B cell (primary cell): ENCODE results near the gene PCNX3. TPM values are rescaled to one million over a fixed set of nuclear protein-coding genes. Genes with fewer than 3 reads are reported as not detected.

Experiments
- ATAC-seq: fragments of 200-7000 bp; cut with Tn5 transposase; one replicate; pipeline ENCODE4 v1.10.0; 2021; ENCODE audit warnings: low read depth, mild to moderate bottlenecking, moderate number of reproducible peaks, moderate library complexity
- CTCF ChIA-PET: fragments of 350-600 bp; sonication (Branson Sonifier 250); formaldehyde crosslinking; loops from one replicate; lab custom pipeline; 2021; ENCODE audit warnings: antibody characterized with exemption, inconsistent platforms; lab: Charles Lee
- POLR2A ChIA-PET: fragments of 350-600 bp; sonication (Branson Sonifier 250); formaldehyde crosslinking; loops from one replicate; lab custom pipeline; 2021; ENCODE audit warnings: antibody characterized with exemption; lab: Charles Lee
- DNase-seq: peaks from one replicate; pipeline ENCODE4 v3.0.0; 2013
- H2AFZ ChIP-seq: 2 replicates; pipeline ENCODE4 v1.6.1; 2012; ENCODE audit warnings: mild to moderate bottlenecking, low read depth, low read length; ENCODE audit not compliant: insufficient read depth, poor library complexity, severe bottlenecking
- H3K27ac ChIP-seq, 2 donors: 1 replicate in 1 of 2; 2 replicates in 1 of 2; pipeline ENCODE4 v1.5.1; 2012 to 2013; ENCODE audit warnings: low read length in 2 of 2, mild to moderate bottlenecking in 2 of 2, moderate library complexity in 1 of 2
- H3K27me3 ChIP-seq, 4 experiments: fragments of 200-600 bp in 1 of 4; sonication (generic) in 1 of 4; replicated peaks in 1 of 4; 1 replicate in 2 of 4; 2 replicates in 2 of 4; pipeline versions ENCODE4 v1.6.1 to v1.7.0; 2013 to 2016; ENCODE audit warnings: low read length in 3 of 4, mild to moderate bottlenecking in 2 of 4, mixed read lengths in 1 of 4, moderate library complexity in 1 of 4; ENCODE audit not compliant: insufficient read depth in 4 of 4, control insufficient read depth in 3 of 4; ENCODE audit errors: control extremely low read depth in 1 of 4
- H3K36me3 ChIP-seq, 2 experiments: replicated peaks in 1 of 2; 1 replicate in 1 of 2; 2 replicates in 1 of 2; pipeline versions ENCODE4 v1.6.1 to v1.7.1; 2013; ENCODE audit warnings: low read length in 1 of 2; ENCODE audit not compliant: insufficient read depth in 2 of 2, control insufficient read depth in 1 of 2; ENCODE audit errors: control extremely low read depth in 1 of 2, extremely low read depth in 1 of 2
- H3K4me1 ChIP-seq, 2 donors: fragments of 200-600 bp in 1 of 2; sonication (generic) in 1 of 2; 1 replicate in 1 of 2; 2 replicates in 1 of 2; pipeline versions ENCODE4 v1.5.1 to v1.6.1; 2013 to 2017; ENCODE audit warnings: low read length in 2 of 2; ENCODE audit not compliant: control insufficient read depth in 2 of 2, insufficient read depth in 2 of 2
- H3K4me2 ChIP-seq: replicated peaks from 2 replicates; pipeline ENCODE3; 2012; ENCODE audit warnings: mild to moderate bottlenecking, low read depth, low read length; ENCODE audit not compliant: poor library complexity, severe bottlenecking
- H3K4me3 ChIP-seq, 5 experiments: fragments of 200-600 bp in 1 of 5; sonication (generic) in 1 of 5; 1 replicate in 3 of 5; 2 replicates in 2 of 5; pipeline versions ENCODE4 v1.5.1 to v1.7.0; 2011 to 2016; ENCODE audit warnings: low read length in 4 of 5, mild to moderate bottlenecking in 4 of 5, low read depth in 2 of 5, control low read depth in 1 of 5, moderate library complexity in 1 of 5; ENCODE audit not compliant: insufficient read depth in 1 of 5; ENCODE audit errors: control extremely low read depth in 1 of 5, extremely low read depth in 1 of 5
- H3K79me2 ChIP-seq: fragments of 200-600 bp; sonication (generic); one replicate; pipeline ENCODE4 v1.6.0; 2016; ENCODE audit warnings: low read length; ENCODE audit not compliant: control insufficient read depth, insufficient read depth
- H3K9ac ChIP-seq: fragments of 200-600 bp; sonication (generic); 2 replicates; pipeline ENCODE4 v1.6.1; 2017; ENCODE audit warnings: mild to moderate bottlenecking, low read length, moderate library complexity
- H3K9me3 ChIP-seq, 3 donors: one replicate each; pipeline versions ENCODE4 v1.6.1 to v1.7.1; 2013; ENCODE audit warnings: low read length in 2 of 3; ENCODE audit not compliant: control insufficient read depth in 2 of 3, insufficient read depth in 1 of 3; ENCODE audit errors: control extremely low read depth in 1 of 3
- H4K20me1 ChIP-seq: 2 replicates; pipeline ENCODE4 v1.6.0; 2012; ENCODE audit warnings: mild to moderate bottlenecking, low read length; ENCODE audit not compliant: insufficient read depth, control insufficient read depth, poor library complexity, severe bottlenecking
- H3K27ac Mint-ChIP-seq: one replicate; pipeline ENCODE4 v1.8.0; 2021; ENCODE audit warnings: mixed read lengths
- H3K27me3 Mint-ChIP-seq: one replicate; pipeline ENCODE4 v1.8.0; 2021; ENCODE audit warnings: mixed read lengths
- H3K4me1 Mint-ChIP-seq: one replicate; pipeline ENCODE4 v1.8.0; 2021; ENCODE audit warnings: mixed read lengths
- H3K4me3 Mint-ChIP-seq: one replicate; pipeline ENCODE4 v1.8.0; 2021; ENCODE audit warnings: mixed read lengths
- H3K9me3 Mint-ChIP-seq: one replicate; pipeline ENCODE4 v1.8.0; 2022; ENCODE audit warnings: mixed read lengths; ENCODE audit not compliant: insufficient read depth
- CTCF ChIP-seq: fragments of 200-600 bp; IDR thresholded peaks from one replicate; pipeline ENCODE4 v1.8.0; 2022; ENCODE audit warnings: antibody characterized with exemption, mild to moderate bottlenecking
- EZH2 ChIP-seq: IDR thresholded peaks from 2 replicates; pipeline ENCODE4 v1.6.1; 2012; ENCODE audit warnings: borderline replicate concordance, low read depth, mild to moderate bottlenecking, moderate library complexity, low read length; ENCODE audit not compliant: insufficient read depth, poor library complexity, severe bottlenecking
- WGBS: methylation state at CpG from one replicate; pipeline ENCODE4 v1.1.5; 2013; ENCODE audit warnings: missing lambda C conversion rate; ENCODE audit not compliant: insufficient coverage; 5-methylcytosine and 5-hydroxymethylcytosine counted together
- intact Hi-C: fragments of 100-400 bp; cut with micrococcal nuclease; formaldehyde crosslinking; loops from one replicate; pipeline ENCODE4 v1.10.0; 2022
- polyA plus RNA-seq: library from polyadenylated mRNA; depleted of rRNA; stranded (reverse); fragments of >200 nt; gene quantifications from 2 replicates; pipeline ENCODE4 v1.2.3, GENCODE V29; 2012
- total RNA-seq, 2 donors: library from RNA; stranded (reverse); fragments of 120-200 nt in 1 of 2; gene quantifications; 1 replicate in 1 of 2; 2 replicates in 1 of 2; pipeline versions ENCODE4 v1.2.3 to v1.2.4, GENCODE V29; 2013 to 2022

PCNX3 gene
- total and polyA plus RNA-seq, 2 donors (not counting 1 experiment from before 2014, with no cell fraction given): 61.5 to 62.8 TPM

GRCh38 chr11:65572356-65573051 is 43.1 kb upstream of the PCNX3 start, which contains the start of gene FAM89B:
Gene FAM89B (plus strand): TSS chr11:65572538. CDS start chr11:65572670, 132 bp downstream.
- Histone ChIP-seq H3K9me3 (no peaks in the 10 kb centered on the region), H4K20me1 (peaks cover 41% of the 10 kb centered on the region), H3K27me3 (no peaks in the 10 kb centered on the region), H2AFZ (no peak within 1 kb of the TSS), H3K27ac (peak within 1 kb of the TSS; percentile 85 to 96), H3K9ac (peak within 1 kb of the TSS; percentile 83), H3K79me2 (peaks cover 52% of the 10 kb centered on the region), H3K4me2 (peak within 1 kb of the TSS; percentile 100), H3K4me3 (peak within 1 kb of the TSS; percentile 55 to 89 (median 83)), H3K36me3 (peaks cover 0 to 6% of the 10 kb centered on the region in 2 experiments), H3K4me1 (peaks cover 54 to 77% of the 10 kb centered on the region in 2 donors)
- ChIA-PET POLR2A (interaction anchor here (0.6 to 7.5 kb wide), 14 partner anchors 9 to 479 kb away, joined by 3 to 53 read pairs (median 6); partner anchors contain the start of genes AP5B1, KAT5, MAP3K11 and PCNX3), CTCF (interaction anchor here (0.9 to 5.1 kb wide), 10 partner anchors 9 to 287 kb away, joined by 3 to 86 read pairs (median 8); partner anchors contain the start of genes KCNK7, MAP3K11, MUS81 and SCYL1)
- under 1% methylated on average over 83 of the region's 86 CpGs for WGBS
- TF ChIP-seq EZH2 (no peak), CTCF (no peak)
- no peaks in the 10 kb centered on the region for H3K27me3 Mint-ChIP-seq
- H3K4me1 Mint-ChIP-seq: peaks cover 73% of the 10 kb centered on the region
- DNase-seq: peak; percentile 89
- H3K4me3 Mint-ChIP-seq: peak within 1 kb of the TSS; percentile 98
- ATAC-seq: peak; percentile 18
- H3K9me3 Mint-ChIP-seq: no peaks in the 10 kb centered on the region
- intact Hi-C loops: loop anchor here (5.0 to 10.0 kb wide), 3 partner anchors 190 to 828 kb away; partner anchors contain the start of genes BANF1, EIF1AD, RASGRP2 and SLC25A45
- H3K27ac Mint-ChIP-seq: peak within 1 kb of the TSS; percentile 95
